Measurements from ENCODE around the gene BLM. TPM values are rescaled to one million over a fixed set of nuclear protein-coding genes. Genes with fewer than 3 reads are reported as not detected.

Gene BLM
- total and polyA plus RNA-seq, 2 of the 8 experiments (the other 6 are each of a cell fraction or from before 2014, with no cell fraction given), result 15.2 to 46.7 TPM

DNA sequence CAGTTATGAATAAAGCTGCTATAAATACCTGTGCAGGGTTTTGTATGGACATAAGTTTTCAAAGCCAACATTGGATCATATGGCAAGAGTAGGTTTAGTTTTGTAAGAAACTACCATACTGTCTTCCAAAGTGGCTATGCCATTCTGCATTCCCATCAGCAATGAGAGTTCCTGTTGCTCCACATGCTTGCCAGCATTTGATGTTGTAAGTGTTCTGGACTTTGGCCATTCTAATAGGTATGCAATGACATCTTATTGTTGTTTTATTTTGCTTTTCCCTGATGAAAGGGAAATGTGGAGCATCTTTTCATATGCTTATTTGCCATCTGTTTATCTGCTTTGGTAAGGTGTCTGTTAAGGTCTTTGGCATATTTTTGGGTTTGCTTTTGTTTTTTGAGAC, 22.2 kb upstream of the BLM start (continued):
- no peak for TF ChIP-seq SAP30 (IDR thresholded peaks at IDR 0.05; ENCODE audit: insufficient read depth, insufficient replicate concordance, low read length)
- TF ChIP-seq HDAC6 (IDR thresholded peaks at IDR 0.05; ENCODE audit: low read depth, low read length), result no peak
- TF ChIP-seq TCF12 (IDR thresholded peaks at IDR 0.05; ENCODE audit: low read depth, low read length), result no peak
- no peak for TF ChIP-seq ASH2L (IDR thresholded peaks at IDR 0.05; ENCODE audit: low read length)

All from H1 (cell line).